PC-3 (cell line): ENCODE measurements around the gene PLXNA2. TPM values are rescaled to one million over a fixed set of nuclear protein-coding genes. Genes with fewer than 3 reads are reported as not detected.

Source experiments
- ATAC-seq: fragments of 200-7000 bp; cut with Tn5 transposase; 2 replicates; pipeline ENCODE4 v1.9.1; 2020; ENCODE audit warnings: mild to moderate bottlenecking, moderate library complexity
- BruUV-seq: library from RNA; stranded (reverse); fragments of 400-500 nt; replicated peaks from 2 replicates; lab custom pipeline; 2021; lab: Mats Ljungman, UMichigan
- CTCF ChIA-PET: fragments of 300-600 bp; sonication (Branson Sonifier 250); formaldehyde crosslinking; loops from one replicate; lab custom pipeline; 2022; ENCODE audit warnings: antibody characterized with exemption; lab: Charles Lee
- POLR2A ChIA-PET: fragments of 300-600 bp; sonication (Branson Sonifier 250); formaldehyde crosslinking; loops from one replicate; lab custom pipeline; 2022; ENCODE audit warnings: antibody characterized with exemption; ENCODE audit not compliant: unreplicated experiment; lab: Charles Lee
- DNase-seq: peaks from one replicate; pipeline ENCODE4 v3.0.0-alpha.2; 2015
- H2AFZ ChIP-seq: fragments of 300-600 bp; sonication (generic); 2 replicates; pipeline ENCODE4 v1.6.0; 2016; ENCODE audit warnings: antibody characterized with exemption, low read length
- H3F3A ChIP-seq: fragments of 300-600 bp; sonication (generic); one replicate; pipeline ENCODE4 v1.6.0; 2017; ENCODE audit warnings: antibody characterized with exemption, low read length, control low read depth, mild to moderate bottlenecking; ENCODE audit not compliant: unreplicated experiment
- H3K27ac ChIP-seq: fragments of 300-600 bp; sonication (generic); 2 replicates; pipeline ENCODE4 v1.5.1; 2016; ENCODE audit warnings: mild to moderate bottlenecking, low read length
- H3K27me3 ChIP-seq: fragments of 300-600 bp; sonication (generic); 2 replicates; pipeline ENCODE4 v1.6.1; 2016; ENCODE audit warnings: low read length, mixed read lengths
- H3K36me3 ChIP-seq: fragments of 300-600 bp; sonication (generic); 2 replicates; pipeline ENCODE4 v1.6.1; 2016; ENCODE audit warnings: low read depth, mixed run types, low read length, mixed read lengths
- H3K4me1 ChIP-seq: fragments of 300-600 bp; sonication (generic); 2 replicates; pipeline ENCODE4 v1.5.1; 2016; ENCODE audit warnings: low read length; ENCODE audit not compliant: insufficient read depth
- H3K4me2 ChIP-seq: fragments of 300-600 bp; sonication (generic); 2 replicates; pipeline ENCODE4 v1.6.0; 2016; ENCODE audit warnings: low read length
- H3K4me3 ChIP-seq: fragments of 300-600 bp; sonication (generic); 2 replicates; pipeline ENCODE4 v1.5.1; 2016; ENCODE audit warnings: mild to moderate bottlenecking, low read length, mixed read lengths
- H3K79me2 ChIP-seq: fragments of 300-600 bp; sonication (generic); 2 replicates; pipeline ENCODE4 v1.6.1; 2017; ENCODE audit warnings: low read length, mixed read lengths
- H3K9ac ChIP-seq: fragments of 300-600 bp; sonication (generic); 2 replicates; pipeline ENCODE4 v1.6.0; 2016; ENCODE audit warnings: mild to moderate bottlenecking, low read length
- H3K9me2 ChIP-seq: fragments of 300-600 bp; sonication (generic); replicated peaks from 2 replicates; pipeline ENCODE4 v1.6.1; 2016; ENCODE audit warnings: mixed run types, low read length, mixed read lengths
- H3K9me3 ChIP-seq: fragments of 300-600 bp; sonication (generic); 2 replicates; pipeline ENCODE4 v1.6.1; 2016; ENCODE audit warnings: low read length, mixed read lengths
- H4K20me1 ChIP-seq: fragments of 300-600 bp; sonication (generic); 2 replicates; pipeline ENCODE4 v1.6.1; 2016; ENCODE audit warnings: low read length, mixed read lengths
- EZH2 ChIP-seq: fragments of 300-600 bp; sonication (generic); IDR thresholded peaks from one replicate; pipeline ENCODE4 v1.6.1; 2017; ENCODE audit warnings: antibody characterized with exemption, mild to moderate bottlenecking, low read length; ENCODE audit not compliant: unreplicated experiment
- EZH2phosphoT487 ChIP-seq: fragments of 300-600 bp; sonication (generic); IDR thresholded peaks from 2 replicates; pipeline ENCODE4 v1.6.1; 2018; ENCODE audit warnings: mild to moderate bottlenecking, antibody characterized with exemption, low read length, borderline replicate concordance
- intact Hi-C: fragments of 100-400 bp; cut with micrococcal nuclease; formaldehyde crosslinking; loops from 2 replicates; pipeline ENCODE4 v1.9.0; 2023
- total RNA-seq: library from RNA; depleted of rRNA; stranded (reverse); fragments of >200 nt; gene quantifications from 2 replicates; pipeline ENCODE4 v1.2.3, GENCODE V29; 2014
- TF ChIP-seq, protein P1 (sequence below): fragments of 300-600 bp; sonication (generic); conservative IDR thresholded peaks from 2 replicates; pipeline ENCODE4 v1.5.1; 2017; ENCODE audit warnings: antibody characterized with exemption, low read depth, mild to moderate bottlenecking, low read length

Gene PLXNA2
- total RNA-seq, 1 experiment from 2014 or later, result 16.2 TPM

DNA sequence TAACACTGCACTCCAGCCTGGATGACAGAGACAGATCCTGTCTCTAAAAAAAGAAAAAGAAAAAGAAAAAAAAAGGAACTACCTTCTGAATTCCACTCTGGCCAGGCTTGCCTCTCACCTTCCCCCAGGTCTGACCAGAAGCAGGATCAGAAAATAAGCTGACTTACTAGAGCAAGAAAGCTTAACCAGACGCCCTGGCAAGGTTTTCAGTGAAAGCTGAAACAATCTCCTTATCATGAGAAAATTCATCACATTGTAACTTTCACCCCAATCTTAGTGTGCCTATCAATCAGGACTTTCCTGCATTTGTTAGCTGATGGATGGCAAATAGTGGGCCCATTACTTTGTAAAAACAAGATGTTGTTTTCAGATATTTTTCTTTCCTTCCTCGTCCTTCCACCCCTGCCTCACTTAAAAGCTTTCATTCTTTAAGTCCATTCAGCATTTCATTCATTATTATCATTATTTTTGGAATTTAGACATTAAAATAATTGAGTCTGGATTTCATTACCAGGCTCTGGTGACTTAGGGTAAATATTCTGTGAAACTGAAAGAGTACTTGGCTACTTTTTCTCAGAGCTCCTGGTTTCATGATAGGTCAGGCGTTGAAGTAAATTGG lies 236.8 kb downstream of the PLXNA2 start:
- Histone ChIP-seq H3K4me3 (no peak overlapping the region), H3K36me3 (no peaks in the 10 kb centered on the region), H3K79me2 (no peaks in the 10 kb centered on the region), H3K27ac (peak overlapping the region; percentile 78), H3K27me3 (no peaks in the 10 kb centered on the region), H3K9me3 (no peaks in the 10 kb centered on the region), H3K9ac (peak overlapping the region; percentile 15; the same call in 1 of the 2 replicates), H3F3A (no peaks in the 10 kb centered on the region), H3K9me2 (no peaks in the 10 kb centered on the region), H4K20me1 (no peaks in the 10 kb centered on the region), H3K4me2 (peak overlapping the region; percentile 28), H3K4me1 (peaks cover 18% of the 10 kb centered on the region), H2AFZ (no peak overlapping the region)
- intact Hi-C loops, result no loop called here
- no TSS peak for BruUV-seq
- no peak for DNase-seq
- no peak for ATAC-seq
- ChIA-PET CTCF (interaction anchor here (0.5 to 1.2 kb wide), 3 partner anchors 15 to 642 kb away, joined by 3 to 8 read pairs (median 3); no protein-coding TSS in a partner anchor), POLR2A (no interaction called here)
- TF ChIP-seq EZH2phosphoT487 (no peak), EZH2 (no peak)
- TF ChIP-seq, protein P1, sequence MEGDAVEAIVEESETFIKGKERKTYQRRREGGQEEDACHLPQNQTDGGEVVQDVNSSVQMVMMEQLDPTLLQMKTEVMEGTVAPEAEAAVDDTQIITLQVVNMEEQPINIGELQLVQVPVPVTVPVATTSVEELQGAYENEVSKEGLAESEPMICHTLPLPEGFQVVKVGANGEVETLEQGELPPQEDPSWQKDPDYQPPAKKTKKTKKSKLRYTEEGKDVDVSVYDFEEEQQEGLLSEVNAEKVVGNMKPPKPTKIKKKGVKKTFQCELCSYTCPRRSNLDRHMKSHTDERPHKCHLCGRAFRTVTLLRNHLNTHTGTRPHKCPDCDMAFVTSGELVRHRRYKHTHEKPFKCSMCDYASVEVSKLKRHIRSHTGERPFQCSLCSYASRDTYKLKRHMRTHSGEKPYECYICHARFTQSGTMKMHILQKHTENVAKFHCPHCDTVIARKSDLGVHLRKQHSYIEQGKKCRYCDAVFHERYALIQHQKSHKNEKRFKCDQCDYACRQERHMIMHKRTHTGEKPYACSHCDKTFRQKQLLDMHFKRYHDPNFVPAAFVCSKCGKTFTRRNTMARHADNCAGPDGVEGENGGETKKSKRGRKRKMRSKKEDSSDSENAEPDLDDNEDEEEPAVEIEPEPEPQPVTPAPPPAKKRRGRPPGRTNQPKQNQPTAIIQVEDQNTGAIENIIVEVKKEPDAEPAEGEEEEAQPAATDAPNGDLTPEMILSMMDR, result no peak

DNA sequence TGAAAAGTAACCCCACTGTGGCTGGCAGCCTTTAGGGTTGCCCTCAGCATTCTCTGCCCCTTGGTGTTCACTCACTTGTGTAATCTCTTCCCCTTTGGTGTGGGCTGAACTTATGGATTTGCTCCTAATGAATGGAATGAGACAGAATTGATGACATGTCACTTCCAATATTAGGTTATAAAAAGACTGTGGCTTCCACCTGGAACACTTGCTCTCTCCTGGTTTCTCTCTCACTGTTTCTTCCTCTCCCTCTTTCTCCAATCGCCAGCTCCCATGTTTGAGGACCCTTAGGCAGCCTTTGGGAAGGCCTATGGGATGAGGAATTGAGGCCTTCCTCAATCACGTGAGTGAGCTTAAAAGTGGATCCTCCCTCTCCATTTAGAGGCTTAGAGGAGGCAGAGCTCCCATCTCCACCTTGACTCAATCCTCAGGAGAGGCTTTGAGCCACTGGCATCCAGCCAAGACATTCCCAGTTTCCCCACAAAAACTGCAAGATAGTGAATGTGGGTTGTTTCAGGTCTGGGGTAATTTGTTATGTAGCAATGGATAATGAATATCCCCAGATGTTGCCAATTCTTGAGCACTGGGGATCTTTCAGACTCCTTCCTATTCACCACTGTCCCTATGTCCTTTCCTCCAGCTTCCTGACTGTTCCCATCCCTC lies 237.8 kb downstream of the PLXNA2 start:
- Histone ChIP-seq H4K20me1 (no peaks in the 10 kb centered on the region), H3K4me2 (no peak overlapping the region), H2AFZ (no peak overlapping the region), H3K36me3 (no peaks in the 10 kb centered on the region), H3K27ac (no peak overlapping the region), H3K9me2 (no peaks in the 10 kb centered on the region), H3K27me3 (no peaks in the 10 kb centered on the region), H3F3A (no peaks in the 10 kb centered on the region), H3K4me3 (no peak overlapping the region), H3K4me1 (peaks cover 18% of the 10 kb centered on the region), H3K9ac (no peak overlapping the region), H3K9me3 (no peaks in the 10 kb centered on the region), H3K79me2 (no peaks in the 10 kb centered on the region)
- TF ChIP-seq EZH2phosphoT487 (no peak), EZH2 (no peak)
- TF ChIP-seq, protein P1, result no peak
- DNase-seq, result no peak
- no peak for ATAC-seq
- BruUV-seq, result no TSS peak
- intact Hi-C loops, result no loop called here
- POLR2A ChIA-PET, result no interaction called here
- CTCF ChIA-PET, result no interaction called here

DNA sequence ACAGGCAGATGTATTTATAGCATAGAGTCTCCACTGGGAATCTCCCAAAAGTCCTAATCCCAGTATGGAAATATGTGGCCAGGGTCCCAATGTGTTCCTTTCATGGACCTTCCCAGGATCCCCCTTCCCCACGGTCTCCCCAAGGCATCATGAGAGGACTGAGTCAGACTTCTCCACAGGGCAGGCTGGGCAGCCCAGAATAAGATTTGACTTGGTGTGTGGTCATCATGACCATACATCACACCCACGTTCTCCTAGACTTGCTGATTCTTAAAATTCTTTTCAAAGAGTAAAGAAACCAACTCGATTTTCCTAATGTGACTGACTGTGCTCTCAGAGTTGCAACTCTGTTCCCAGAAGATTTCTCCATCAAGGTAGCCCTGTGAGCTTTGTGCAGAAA lies 239.3 kb downstream of the PLXNA2 start:
- CTCF ChIA-PET, result no interaction called here
- Histone ChIP-seq H3K9ac (no peak overlapping the region), H3K4me2 (no peak overlapping the region), H3K79me2 (no peaks in the 10 kb centered on the region), H3F3A (no peaks in the 10 kb centered on the region), H3K36me3 (no peaks in the 10 kb centered on the region), H3K4me3 (no peak overlapping the region), H4K20me1 (no peaks in the 10 kb centered on the region), H2AFZ (no peak overlapping the region), H3K4me1 (peaks cover 18% of the 10 kb centered on the region), H3K27ac (no peak overlapping the region), H3K27me3 (no peaks in the 10 kb centered on the region), H3K9me2 (no peaks in the 10 kb centered on the region), H3K9me3 (no peaks in the 10 kb centered on the region)
- intact Hi-C loops, result no loop called here
- DNase-seq (no peak), ATAC-seq (no peak)
- no peak for TF ChIP-seq EZH2
- no peak for TF ChIP-seq EZH2phosphoT487
- TF ChIP-seq, protein P1, result no peak
- BruUV-seq, result no TSS peak
- POLR2A ChIA-PET, result no interaction called here
